HTR-8/SVneo (cell line): ENCODE results near the gene FUBP1.
"Not testable (repeated sequence)": the region's sequence is repeated elsewhere in the genome, so short reads cannot be mapped to it uniquely, and the experiment has no call there.

ENCODE experiments used
- DNase-seq: peaks from one replicate; pipeline ENCODE4 v3.0.0; 2011; ENCODE audit warnings: low spot score, mixed read lengths; ENCODE audit not compliant: insufficient read length
- FAIRE-seq: peaks from 2 replicates; lab custom pipeline; 2011; peaks lifted over from hg19 to GRCh38; lab: Jason Lieb, UNC

Gene FUBP1

GRCh38 chr1:77978969-77979876 lies at the start of gene FUBP1:
TSS of gene FUBP1 (minus strand) at chr1:77979072. CDS start at chr1:77979004, 68 bp downstream.
- FAIRE-seq (peak; percentile 76), DNase-seq (peak; percentile 87)

DNA sequence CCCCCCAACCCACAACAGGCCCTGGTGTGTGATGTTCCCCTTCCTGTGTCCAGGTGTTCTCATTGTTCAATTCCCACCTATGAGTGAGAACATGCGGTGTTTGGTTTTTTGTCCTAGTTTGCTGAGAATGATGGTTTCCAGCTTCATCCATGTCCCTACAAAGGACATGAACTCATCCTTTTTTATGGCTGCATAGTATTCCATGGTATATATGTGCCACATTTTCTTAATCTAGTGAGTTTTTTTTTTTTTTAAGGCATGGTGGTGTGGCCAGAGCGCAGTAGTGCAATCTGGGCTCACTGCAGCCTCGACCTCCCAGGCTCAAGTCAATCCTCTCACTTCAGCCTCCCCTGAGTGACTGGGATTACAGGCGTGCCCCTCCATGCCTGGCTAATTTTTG lies 42.3 kb upstream of the FUBP1 start:
- DNase-seq, FAIRE-seq: not testable (repeated sequence)

DNA sequence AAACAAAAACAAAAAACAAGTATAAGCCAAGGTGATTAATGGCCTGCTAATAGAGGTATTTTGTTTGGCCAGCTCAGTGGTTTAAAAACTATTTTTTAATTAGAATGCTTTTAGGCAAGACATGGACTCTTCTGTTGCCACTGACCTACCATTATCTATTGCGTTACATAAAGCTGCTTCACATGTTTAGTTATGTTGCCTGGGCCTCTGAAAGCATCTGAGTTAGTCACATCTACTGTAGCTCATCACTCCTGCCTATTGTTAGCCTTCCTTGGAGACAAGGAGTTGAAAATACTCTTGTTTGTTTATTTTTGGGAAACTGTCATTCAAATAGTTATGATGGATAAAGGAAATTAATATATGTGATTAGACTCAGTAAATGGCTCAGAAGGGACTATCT lies 40.2 kb upstream of the FUBP1 start:
- no peak for FAIRE-seq
- no peak for DNase-seq

DNA sequence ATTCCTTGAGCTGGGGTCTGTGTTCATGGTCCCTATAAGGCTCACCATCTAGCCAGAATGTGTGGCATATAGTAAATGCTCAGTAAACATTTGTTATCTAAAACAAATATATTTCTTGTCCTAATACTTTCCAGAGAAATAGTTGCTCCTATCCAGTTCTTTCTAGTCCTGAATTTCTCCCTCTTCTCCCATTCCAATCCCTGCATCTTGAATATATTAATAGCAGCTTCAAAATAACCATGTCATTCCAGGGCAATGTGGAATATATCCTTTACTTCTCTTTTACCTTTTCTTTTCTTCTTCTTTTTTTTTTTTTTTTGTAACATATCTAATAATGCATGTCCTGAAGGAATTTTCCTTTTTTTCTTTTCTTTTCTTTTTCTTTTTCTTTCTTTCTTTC lies 36.3 kb upstream of the FUBP1 start:
- no peak for FAIRE-seq
- DNase-seq, result no peak

GRCh38 chr1:78011050-78011449 lies 32.2 kb upstream of the FUBP1 start:
- FAIRE-seq (no peak), DNase-seq (no peak)

DNA sequence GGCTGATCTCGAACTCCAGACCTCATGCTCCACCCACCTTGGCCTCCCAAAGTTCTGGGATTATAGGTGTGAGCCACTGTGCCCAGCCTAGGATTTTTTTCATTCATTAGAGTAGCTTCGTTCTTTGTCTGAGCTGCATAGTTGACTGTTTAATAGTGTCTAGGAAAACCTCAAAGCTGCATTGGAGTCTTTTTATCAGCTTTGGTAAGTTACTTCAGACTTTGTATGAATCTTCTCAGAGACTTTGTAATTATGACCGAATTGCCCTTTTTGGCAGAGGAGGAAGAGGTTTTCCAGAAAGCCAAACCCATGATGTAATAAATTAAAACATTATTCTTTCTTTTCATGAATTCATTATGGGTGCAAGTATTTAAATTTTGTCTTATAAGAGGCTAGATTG lies 31.0 kb upstream of the FUBP1 start:
- FAIRE-seq (no peak), DNase-seq (no peak)

GRCh38 chr1:78009276-78009675 lies 30.4 kb upstream of the FUBP1 start:
- FAIRE-seq, result no peak
- DNase-seq, result no peak

GRCh38 chr1:78007677-78008341 lies 28.9 kb upstream of the FUBP1 start:
- DNase-seq, result no peak
- FAIRE-seq, result no peak

- no peak for FAIRE-seq
- DNase-seq, result no peak
These were observed 27.6 kb upstream of the FUBP1 start for GRCh38 chr1:78006521-78006920.

GRCh38 chr1:78005755-78006154 lies 26.9 kb upstream of the FUBP1 start:
- DNase-seq (peak; percentile 23), FAIRE-seq (no peak)

DNA sequence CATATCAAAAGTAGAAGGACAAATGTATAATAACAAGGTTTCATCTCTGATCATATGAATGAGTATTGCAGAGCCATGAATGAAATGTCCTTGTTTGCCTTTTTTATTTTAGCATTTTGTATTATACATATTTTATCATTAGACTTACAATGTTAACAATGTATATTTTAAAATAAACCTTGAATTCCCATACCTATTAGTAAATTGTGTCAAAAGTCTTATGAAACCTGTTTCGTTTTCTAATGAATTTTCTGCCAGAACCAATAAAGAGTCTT lies 26.5 kb upstream of the FUBP1 start:
- no peak for FAIRE-seq
- DNase-seq, result no peak

DNA sequence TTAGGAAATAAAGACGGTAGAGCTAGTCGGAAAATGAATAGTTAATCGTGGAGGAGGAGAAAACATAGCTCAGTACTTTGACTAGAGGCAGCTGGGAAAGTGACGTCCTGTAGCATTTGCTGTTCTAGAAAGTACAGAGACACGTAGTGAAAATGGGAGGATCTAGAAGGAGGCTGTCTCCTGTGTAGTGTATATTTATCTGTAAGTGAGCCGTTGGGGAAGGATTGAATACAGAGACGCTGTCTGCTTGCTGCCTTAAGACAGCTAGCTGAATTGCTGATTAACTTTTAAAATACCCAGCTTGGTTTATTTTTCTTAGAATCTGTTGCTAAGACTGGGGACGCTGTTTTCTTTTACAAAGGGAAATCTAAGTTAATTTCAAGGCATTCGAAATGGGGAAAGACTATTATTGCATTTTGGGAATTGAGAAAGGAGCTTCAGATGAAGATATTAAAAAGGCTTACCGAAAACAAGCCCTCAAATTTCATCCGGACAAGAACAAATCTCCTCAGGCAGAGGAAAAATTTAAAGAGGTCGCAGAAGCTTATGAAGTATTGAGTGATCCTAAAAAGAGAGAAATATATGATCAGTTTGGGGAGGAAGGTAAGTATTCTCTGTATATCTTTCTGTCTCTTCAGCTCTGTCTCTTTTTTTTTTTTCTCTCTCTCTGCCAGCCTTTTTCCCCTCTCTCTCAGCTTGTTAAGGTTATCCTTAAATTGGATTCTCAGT lies 26.0 kb upstream of the FUBP1 start, which contains the start of gene DNAJB4:
DNAJB4 (plus strand) TSS at position 221 of the 729 bp plus-strand sequence; CDS start at position 393, 172 bp downstream.
- DNase-seq, result peak; percentile 71
- FAIRE-seq, result no peak

GRCh38 chr1:78003882-78004718 lies 25.2 kb upstream of the FUBP1 start:
- DNase-seq (peak; percentile 46), FAIRE-seq (no peak)

DNA sequence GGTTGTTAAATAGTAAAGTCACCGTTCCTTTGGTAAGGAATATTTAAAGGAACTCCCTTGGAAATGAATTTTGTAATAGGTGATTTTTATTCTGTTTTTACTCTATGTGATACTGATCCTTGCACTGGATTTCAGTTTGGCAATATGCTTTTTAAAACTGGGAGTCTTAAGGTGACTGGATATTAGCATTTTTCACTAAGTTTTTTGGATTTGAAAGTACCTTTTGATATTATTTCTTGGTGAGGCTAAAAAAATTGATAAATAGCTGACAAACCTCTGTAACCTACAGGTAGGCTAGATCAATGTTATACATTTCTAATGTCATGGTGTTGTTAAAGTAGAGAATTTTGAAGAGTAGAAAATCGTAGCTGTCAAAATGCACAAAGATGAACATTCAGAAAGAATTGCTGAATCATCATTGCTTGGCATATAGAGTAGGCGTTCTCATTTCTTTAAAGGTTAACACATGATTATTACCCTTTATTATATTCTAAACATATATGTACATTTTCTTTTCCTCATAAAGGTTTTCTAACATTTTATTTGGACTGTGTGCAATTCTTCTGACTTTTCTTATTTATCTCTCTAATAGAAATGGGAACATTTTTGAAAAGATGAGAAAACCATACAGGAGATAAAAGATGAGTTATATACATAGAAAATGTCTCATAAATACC lies 24.3 kb upstream of the FUBP1 start:
- DNase-seq (no peak), FAIRE-seq (no peak)

- not testable (repeated sequence) for DNase-seq, FAIRE-seq
These were observed 21.7 kb upstream of the FUBP1 start for GRCh38 chr1:78000536-78000935.

- DNase-seq (no peak), FAIRE-seq (no peak)
These were observed 17.9 kb upstream of the FUBP1 start for GRCh38 chr1:77996734-77997133.

GRCh38 chr1:77994117-77994705 lies 15.3 kb upstream of the FUBP1 start:
- DNase-seq (no peak), FAIRE-seq (no peak)

DNA sequence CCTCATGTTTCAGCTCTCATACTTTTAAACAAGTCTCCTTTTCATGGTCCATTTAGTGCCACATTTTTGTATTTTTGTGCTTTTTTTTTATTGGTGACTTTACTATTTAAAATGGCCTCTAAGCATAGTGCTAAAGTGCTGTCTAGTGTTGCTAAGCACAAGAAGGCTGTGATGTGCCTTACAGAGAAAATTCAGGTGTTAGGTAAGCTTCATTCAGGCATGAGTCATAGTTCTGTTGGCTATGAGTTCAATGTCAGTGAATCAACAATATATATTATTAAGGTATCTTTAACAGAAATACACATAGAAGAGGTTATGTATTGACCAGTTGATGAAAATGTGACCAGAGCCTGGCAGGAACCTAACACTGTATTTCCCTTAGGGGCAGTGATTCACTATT lies 12.8 kb upstream of the FUBP1 start:
- no peak for FAIRE-seq
- DNase-seq, result no peak

- FAIRE-seq, result no peak
These were observed 11.8 kb upstream of the FUBP1 start for GRCh38 chr1:77990629-77991204.

More at GRCh38 chr1:77990629-77991204, 11.8 kb upstream of the FUBP1 start:
- no peak for DNase-seq
